ENCODE data around the gene FREM1. TPM values are rescaled to one million over a fixed set of nuclear protein-coding genes. Genes with fewer than 3 reads are reported as not detected.

Gene FREM1
- total RNA-seq, 1 donor from 2014 or later = 7.0 TPM

DNA sequence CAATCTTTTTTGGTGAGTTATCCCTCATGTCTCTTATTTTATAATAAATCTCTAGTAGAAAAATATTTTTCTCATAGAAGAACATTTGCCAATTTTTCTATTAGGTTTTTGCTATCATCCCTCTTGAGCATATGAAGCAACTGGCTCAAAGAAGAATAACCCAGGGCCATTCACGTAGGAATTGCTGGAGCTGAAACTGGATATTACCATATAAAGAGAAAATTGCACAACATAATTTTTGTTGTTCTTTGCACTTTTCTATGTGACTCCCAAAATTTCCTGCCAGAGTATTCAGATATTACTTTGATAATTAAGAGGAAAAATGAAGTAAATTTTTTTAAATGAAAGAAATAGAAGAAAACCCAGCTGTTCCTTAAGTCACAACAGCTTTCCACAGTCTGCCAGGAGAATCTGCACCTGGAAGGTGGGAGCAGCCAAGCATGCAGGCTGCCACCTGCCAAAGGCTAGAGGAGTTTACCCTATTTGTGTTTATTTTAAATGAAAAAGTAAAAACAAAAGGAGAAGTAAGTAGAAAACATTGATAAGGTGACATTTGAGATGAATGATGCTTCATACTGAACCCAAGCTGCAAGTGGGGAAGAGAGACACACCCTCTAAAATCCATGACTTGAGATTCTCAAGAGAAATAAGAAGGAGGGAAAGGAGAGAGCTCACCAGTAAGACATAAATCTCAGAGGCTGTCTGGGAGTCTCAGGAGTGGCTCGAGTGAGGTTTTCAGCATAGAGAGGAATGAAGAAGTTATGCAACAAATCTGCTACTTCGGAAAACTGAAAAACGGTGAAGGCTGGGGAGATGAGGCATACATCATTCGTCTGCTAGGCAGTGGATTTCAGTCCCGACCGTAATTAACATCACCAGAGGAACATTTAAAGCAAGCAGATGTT is 31.5 kb upstream of the FREM1 start:
- Histone ChIP-seq H3K36me3 (no peaks in the 10 kb centered on the region), H3K4me1 (no peaks in the 10 kb centered on the region), H3K4me3 (no peak overlapping the region), H3K27ac (no peak overlapping the region), H3K9me3 (no peaks in the 10 kb centered on the region), H3K27me3 (no peaks in the 10 kb centered on the region)
- intact Hi-C loops (cut with DNase I) = no loop called here
- TF ChIP-seq, protein P1, sequence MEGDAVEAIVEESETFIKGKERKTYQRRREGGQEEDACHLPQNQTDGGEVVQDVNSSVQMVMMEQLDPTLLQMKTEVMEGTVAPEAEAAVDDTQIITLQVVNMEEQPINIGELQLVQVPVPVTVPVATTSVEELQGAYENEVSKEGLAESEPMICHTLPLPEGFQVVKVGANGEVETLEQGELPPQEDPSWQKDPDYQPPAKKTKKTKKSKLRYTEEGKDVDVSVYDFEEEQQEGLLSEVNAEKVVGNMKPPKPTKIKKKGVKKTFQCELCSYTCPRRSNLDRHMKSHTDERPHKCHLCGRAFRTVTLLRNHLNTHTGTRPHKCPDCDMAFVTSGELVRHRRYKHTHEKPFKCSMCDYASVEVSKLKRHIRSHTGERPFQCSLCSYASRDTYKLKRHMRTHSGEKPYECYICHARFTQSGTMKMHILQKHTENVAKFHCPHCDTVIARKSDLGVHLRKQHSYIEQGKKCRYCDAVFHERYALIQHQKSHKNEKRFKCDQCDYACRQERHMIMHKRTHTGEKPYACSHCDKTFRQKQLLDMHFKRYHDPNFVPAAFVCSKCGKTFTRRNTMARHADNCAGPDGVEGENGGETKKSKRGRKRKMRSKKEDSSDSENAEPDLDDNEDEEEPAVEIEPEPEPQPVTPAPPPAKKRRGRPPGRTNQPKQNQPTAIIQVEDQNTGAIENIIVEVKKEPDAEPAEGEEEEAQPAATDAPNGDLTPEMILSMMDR (IDR thresholded peaks at IDR 0.05) = no peak
- no peak for ATAC-seq
- no peak for DNase-seq

DNA sequence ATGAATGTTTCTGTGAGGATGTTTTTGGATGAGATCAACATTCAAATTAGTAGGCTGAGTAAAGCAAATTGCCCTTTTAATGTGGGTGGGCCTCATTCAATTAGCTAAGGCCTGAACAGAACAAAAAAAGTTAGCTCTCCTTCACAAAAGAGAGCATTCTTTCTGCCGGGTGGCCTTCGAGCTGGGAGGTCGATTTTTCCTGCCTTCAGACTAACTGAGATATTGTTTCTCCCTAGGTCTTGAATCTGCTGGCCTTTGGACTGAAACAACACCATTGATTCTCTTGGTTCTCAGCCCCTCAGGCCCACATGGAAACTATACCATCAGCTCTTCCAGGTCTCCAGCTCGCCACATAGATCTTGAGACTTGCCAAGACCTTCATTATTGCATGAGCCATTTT is 29.1 kb upstream of the FREM1 start:
- ATAC-seq (no peak), DNase-seq (no peak)
- TF ChIP-seq, protein P1 (IDR thresholded peaks at IDR 0.05) = no peak
- intact Hi-C loops (cut with DNase I) = no loop called here
- no peak overlapping the region for H3K4me3 ChIP-seq
- H3K9me3 ChIP-seq = no peaks in the 10 kb centered on the region
- no peaks in the 10 kb centered on the region for H3K27me3 ChIP-seq
- no peak overlapping the region for H3K27ac ChIP-seq
- H3K36me3 ChIP-seq = no peaks in the 10 kb centered on the region
- no peaks in the 10 kb centered on the region for H3K4me1 ChIP-seq

DNA sequence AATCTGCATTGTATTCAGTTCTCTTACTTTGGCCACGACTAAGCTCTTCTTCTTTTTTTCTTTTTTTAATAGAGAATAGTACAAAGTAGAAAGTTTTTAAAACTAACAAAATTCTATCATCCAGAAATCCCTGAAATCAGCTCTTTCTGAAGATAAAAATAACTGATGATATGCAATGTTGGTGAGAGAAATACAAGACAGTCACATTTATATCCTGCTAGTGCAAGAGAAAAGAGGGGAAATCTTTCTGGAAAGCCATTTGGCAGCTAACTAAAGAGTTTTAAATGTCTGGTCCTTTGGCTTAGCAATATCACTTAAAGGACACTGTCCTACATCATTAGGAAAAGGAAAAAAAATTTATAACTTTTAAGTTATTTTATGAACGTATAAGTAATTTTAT is 27.0 kb upstream of the FREM1 start:
- Histone ChIP-seq H3K36me3 (no peaks in the 10 kb centered on the region), H3K27ac (no peak overlapping the region), H3K9me3 (no peaks in the 10 kb centered on the region), H3K4me1 (no peaks in the 10 kb centered on the region), H3K4me3 (no peak overlapping the region), H3K27me3 (no peaks in the 10 kb centered on the region)
- DNase-seq (no peak), ATAC-seq (no peak)
- intact Hi-C loops (cut with DNase I) = no loop called here
- TF ChIP-seq, protein P1 (IDR thresholded peaks at IDR 0.05) = no peak

DNA sequence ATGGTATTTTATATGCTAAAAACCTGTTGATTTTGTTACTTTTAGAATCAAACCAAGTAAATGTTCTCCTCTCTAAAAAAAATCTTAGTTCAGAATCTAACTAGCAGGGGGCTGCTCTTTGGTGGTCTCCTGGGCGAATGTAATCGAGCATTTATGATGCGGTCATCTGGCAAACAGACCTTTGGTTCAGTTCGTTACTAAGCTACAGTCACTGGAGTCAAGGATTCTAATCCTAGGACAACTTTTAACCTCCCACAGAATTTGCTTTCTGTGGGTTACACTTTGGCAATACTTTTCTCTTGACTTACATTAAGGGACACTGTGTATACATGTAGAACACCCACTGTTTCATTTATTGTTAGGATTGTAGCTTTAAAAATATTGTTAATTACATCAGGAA is 26.3 kb upstream of the FREM1 start:
- TF ChIP-seq, protein P1 (IDR thresholded peaks at IDR 0.05) = no peak
- intact Hi-C loops (cut with DNase I) = no loop called here
- ATAC-seq (no peak), DNase-seq (no peak)
- Histone ChIP-seq H3K4me3 (no peak overlapping the region), H3K27me3 (no peaks in the 10 kb centered on the region), H3K36me3 (no peaks in the 10 kb centered on the region), H3K9me3 (no peaks in the 10 kb centered on the region), H3K27ac (no peak overlapping the region), H3K4me1 (no peaks in the 10 kb centered on the region)

DNA sequence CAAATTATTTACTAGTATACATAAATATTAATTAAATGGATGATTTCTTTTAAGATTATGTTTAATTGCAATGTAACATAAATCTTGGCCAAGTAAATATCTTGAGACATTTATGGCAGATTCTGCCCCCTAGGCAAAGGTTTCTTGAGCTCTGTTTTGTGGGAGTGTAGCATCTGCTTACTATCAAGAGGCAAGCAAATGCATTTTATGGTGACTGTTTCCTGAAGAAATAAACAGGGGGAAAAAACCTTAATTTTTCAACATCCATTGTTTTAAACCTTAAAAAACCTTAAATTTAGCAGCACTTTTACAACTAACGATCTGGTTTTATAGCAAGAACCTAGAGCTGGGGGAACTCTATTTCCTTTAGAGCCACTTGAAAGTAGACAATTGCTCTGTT is 25.7 kb upstream of the FREM1 start:
- Histone ChIP-seq H3K9me3 (no peaks in the 10 kb centered on the region), H3K4me3 (no peak overlapping the region), H3K4me1 (no peaks in the 10 kb centered on the region), H3K27ac (no peak overlapping the region), H3K27me3 (no peaks in the 10 kb centered on the region), H3K36me3 (no peaks in the 10 kb centered on the region)
- TF ChIP-seq, protein P1 (IDR thresholded peaks at IDR 0.05) = no peak
- ATAC-seq (no peak), DNase-seq (no peak)
- intact Hi-C loops (cut with DNase I) = no loop called here
